Measurements from ENCODE around the gene LHX6. TPM values are rescaled to one million over a fixed set of nuclear protein-coding genes. Genes with fewer than 3 reads are reported as not detected.

LHX6 gene
- polyA plus RNA-seq (2013, experiment 1 of 2) = not detected
- not detected for polyA plus RNA-seq (2013, experiment 2 of 2)

GRCh38 chr9:122228568-122229484, at the start of gene LHX6:
Gene LHX6 (minus strand): TSS chr9:122228957. CDS start chr9:122228740, 217 bp downstream.
- Histone ChIP-seq H3K4me2 (ENCODE audit: low read length, poor library complexity, severe bottlenecking) (peak within 1 kb of the TSS; percentile 85), H3K4me1 (ENCODE audit: control insufficient read depth, insufficient read depth, low read depth, low read length) (peaks cover 20% of the 10 kb centered on the region), H2BK5ac (ENCODE audit: low read depth, low read length, poor library complexity, severe bottlenecking) (no peak within 1 kb of the TSS), H3K27ac (ENCODE audit: low read length, poor library complexity, severe bottlenecking) (no peak within 1 kb of the TSS), H3K79me1 (replicated peaks; ENCODE audit: low read length, poor library complexity, severe bottlenecking) (no peaks in the 10 kb centered on the region), H2AFZ (ENCODE audit: low read depth, low read length) (no peak within 1 kb of the TSS), H3K9ac (ENCODE audit: low read length) (no peak within 1 kb of the TSS), H4K91ac (ENCODE audit: low read length) (no peak within 1 kb of the TSS), H3K14ac (ENCODE audit: low read length in 2 of 2) (peak within 1 kb of the TSS in 1 of 2 experiments; percentile 11), H3K36me3 (ENCODE audit: control insufficient read depth in 1 of 2, insufficient read depth in 2 of 2, low read depth in 1 of 2, low read length in 2 of 2) (no peaks in the 10 kb centered on the region), H3K4me3 (ENCODE audit: insufficient read depth in 1 of 2, low read depth in 1 of 2, low read length in 2 of 2) (peak within 1 kb of the TSS in 1 of 2 experiments; percentile 38), H3K9me3 (ENCODE audit: control insufficient read depth, low read length) (no peaks in the 10 kb centered on the region), H4K8ac (ENCODE audit: low read length) (no peak within 1 kb of the TSS), H2BK12ac (ENCODE audit: low read length in 2 of 2) (no peak within 1 kb of the TSS), H2BK120ac (ENCODE audit: low read depth, low read length) (no peak within 1 kb of the TSS), H3K4ac (ENCODE audit: low read depth in 1 of 2, low read length in 2 of 2) (no peak within 1 kb of the TSS), H3K18ac (ENCODE audit: low read depth in 1 of 2, low read length in 2 of 2) (peak within 1 kb of the TSS in 1 of 2 experiments; percentile 19), H2AK5ac (ENCODE audit: low read length, severe bottlenecking) (no peak within 1 kb of the TSS), H2BK15ac (ENCODE audit: low read depth, poor library complexity, severe bottlenecking) (no peak within 1 kb of the TSS), H3K27me3 (ENCODE audit: control insufficient read depth in 1 of 2, insufficient read depth in 1 of 2, low read length in 2 of 2) (peaks cover 83 to 91% of the 10 kb centered on the region in 2 experiments), H3K23ac (ENCODE audit: low read length in 2 of 2) (peak within 1 kb of the TSS in 1 of 2 experiments; percentile 46)
- DNase-seq = peak; percentile 63
- 2% methylated on average over 59 of the region's 70 CpGs for WGBS

DNA sequence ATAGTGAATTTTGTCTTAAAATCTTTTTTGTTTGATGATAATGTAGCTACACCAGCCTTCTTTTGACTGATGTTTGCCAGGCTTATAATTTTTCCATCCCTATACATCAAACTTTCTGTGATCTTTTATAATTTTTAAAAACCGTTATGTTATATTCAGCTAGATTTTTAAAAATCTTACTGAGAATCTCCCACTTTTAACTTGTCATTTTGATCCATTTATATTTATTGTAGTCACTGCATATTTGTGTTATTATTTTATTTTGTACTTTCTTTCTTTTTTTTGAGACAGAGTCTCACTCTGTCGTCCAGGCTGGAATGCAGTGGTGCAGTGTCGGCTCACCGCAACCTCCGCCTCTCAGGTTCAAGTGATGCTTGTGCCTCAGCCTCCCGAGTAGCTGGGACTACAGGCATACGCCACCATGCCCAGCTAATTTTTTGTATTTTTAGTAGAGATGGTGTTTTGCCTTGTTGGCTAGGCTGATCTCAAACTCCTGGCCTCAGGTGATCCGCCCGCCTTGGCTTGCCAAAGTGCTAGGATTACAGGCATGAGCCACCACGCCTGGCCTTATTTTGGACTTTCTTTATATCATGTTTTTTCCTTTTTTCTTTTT, 48.6 kb upstream of the LHX6 start:
- H3K14ac ChIP-seq (ENCODE audit: low read length in 2 of 2) = no peak overlapping the region
- no peaks in the 10 kb centered on the region for H3K4me1 ChIP-seq (ENCODE audit: control insufficient read depth, insufficient read depth, low read depth, low read length)
- H2AFZ ChIP-seq (ENCODE audit: low read depth, low read length) = no peak overlapping the region
- H3K4me2 ChIP-seq (ENCODE audit: low read length, poor library complexity, severe bottlenecking) = no peak overlapping the region
- H3K23ac ChIP-seq (ENCODE audit: low read length in 2 of 2) = no peak overlapping the region
- no peak overlapping the region for H2BK5ac ChIP-seq (ENCODE audit: low read depth, low read length, poor library complexity, severe bottlenecking)
- no peak overlapping the region for H2BK15ac ChIP-seq (ENCODE audit: low read depth, poor library complexity, severe bottlenecking)
- H3K27me3 ChIP-seq (ENCODE audit: control insufficient read depth in 1 of 2, insufficient read depth in 1 of 2, low read length in 2 of 2) = no peaks in the 10 kb centered on the region
- H3K27ac ChIP-seq (ENCODE audit: low read length, poor library complexity, severe bottlenecking) = no peak overlapping the region
- H3K79me1 ChIP-seq (replicated peaks; ENCODE audit: low read length, poor library complexity, severe bottlenecking) = peaks cover 25% of the 10 kb centered on the region
- no peak overlapping the region for H3K18ac ChIP-seq (ENCODE audit: low read depth in 1 of 2, low read length in 2 of 2)
- no peak overlapping the region for H3K4ac ChIP-seq (ENCODE audit: low read depth in 1 of 2, low read length in 2 of 2)
- peaks cover 24% of the 10 kb centered on the region for H3K9me3 ChIP-seq (ENCODE audit: control insufficient read depth, low read length)
- H3K9ac ChIP-seq (ENCODE audit: low read length) = no peak overlapping the region
- H4K91ac ChIP-seq (ENCODE audit: low read length) = no peak overlapping the region
- H2BK120ac ChIP-seq (ENCODE audit: low read depth, low read length) = no peak overlapping the region
- no peak overlapping the region for H2AK5ac ChIP-seq (ENCODE audit: low read length, severe bottlenecking)
- WGBS = 100% methylated on average over 6 of the region's 10 CpGs
- no peak overlapping the region for H4K8ac ChIP-seq (ENCODE audit: low read length)
- H2BK12ac ChIP-seq (ENCODE audit: low read length in 2 of 2) = no peak overlapping the region
- peaks cover 7 to 76% of the 10 kb centered on the region in 2 experiments for H3K36me3 ChIP-seq (ENCODE audit: control insufficient read depth in 1 of 2, insufficient read depth in 2 of 2, low read depth in 1 of 2, low read length in 2 of 2)
- H3K4me3 ChIP-seq (ENCODE audit: insufficient read depth in 1 of 2, low read depth in 1 of 2, low read length in 2 of 2) = no peak overlapping the region
- no peak for DNase-seq

GRCh38 chr9:122276096-122276495, 47.3 kb upstream of the LHX6 start:
- no peak for DNase-seq
- Histone ChIP-seq H4K91ac (ENCODE audit: low read length) (no peak overlapping the region), H4K8ac (ENCODE audit: low read length) (no peak overlapping the region), H3K4me2 (ENCODE audit: low read length, poor library complexity, severe bottlenecking) (no peak overlapping the region), H3K27me3 (ENCODE audit: control insufficient read depth in 1 of 2, insufficient read depth in 1 of 2, low read length in 2 of 2) (no peaks in the 10 kb centered on the region), H3K18ac (ENCODE audit: low read depth in 1 of 2, low read length in 2 of 2) (no peak overlapping the region), H2BK120ac (ENCODE audit: low read depth, low read length) (no peak overlapping the region), H3K27ac (ENCODE audit: low read length, poor library complexity, severe bottlenecking) (no peak overlapping the region), H2BK5ac (ENCODE audit: low read depth, low read length, poor library complexity, severe bottlenecking) (no peak overlapping the region), H2AFZ (ENCODE audit: low read depth, low read length) (no peak overlapping the region), H3K4me3 (ENCODE audit: insufficient read depth in 1 of 2, low read depth in 1 of 2, low read length in 2 of 2) (no peak overlapping the region), H2AK5ac (ENCODE audit: low read length, severe bottlenecking) (no peak overlapping the region), H3K36me3 (ENCODE audit: control insufficient read depth in 1 of 2, insufficient read depth in 2 of 2, low read depth in 1 of 2, low read length in 2 of 2) (peaks cover 7 to 76% of the 10 kb centered on the region in 2 experiments), H2BK15ac (ENCODE audit: low read depth, poor library complexity, severe bottlenecking) (no peak overlapping the region), H3K14ac (ENCODE audit: low read length in 2 of 2) (no peak overlapping the region), H3K9ac (ENCODE audit: low read length) (no peak overlapping the region), H3K23ac (ENCODE audit: low read length in 2 of 2) (no peak overlapping the region), H3K4me1 (ENCODE audit: control insufficient read depth, insufficient read depth, low read depth, low read length) (no peaks in the 10 kb centered on the region), H3K4ac (ENCODE audit: low read depth in 1 of 2, low read length in 2 of 2) (no peak overlapping the region), H3K79me1 (replicated peaks; ENCODE audit: low read length, poor library complexity, severe bottlenecking) (peaks cover 22% of the 10 kb centered on the region), H2BK12ac (ENCODE audit: low read length in 2 of 2) (no peak overlapping the region), H3K9me3 (ENCODE audit: control insufficient read depth, low read length) (peaks cover 24% of the 10 kb centered on the region)
- 97% methylated on average over 3 of the region's 7 CpGs for WGBS

DNA sequence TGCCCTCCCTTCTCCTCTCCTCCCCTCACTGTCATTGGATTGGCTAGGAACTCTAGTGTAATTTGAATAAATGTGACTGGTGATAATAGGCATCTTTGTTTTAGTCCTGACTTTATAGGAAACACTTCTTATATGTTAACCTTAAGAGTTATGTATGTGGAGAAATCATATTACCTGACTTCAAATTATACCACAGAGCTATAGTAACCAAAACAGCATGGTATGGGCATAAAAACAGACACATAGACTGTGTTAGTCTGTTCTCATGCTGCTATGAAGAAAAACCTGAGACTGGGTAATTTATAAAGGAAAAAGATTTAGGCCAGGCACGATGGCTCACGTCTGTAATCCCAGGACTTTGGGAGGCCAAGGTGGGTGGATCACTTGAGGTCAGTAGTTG, 45.3 kb upstream of the LHX6 start:
- Histone ChIP-seq H3K4me3 (ENCODE audit: insufficient read depth in 1 of 2, low read depth in 1 of 2, low read length in 2 of 2) (no peak overlapping the region), H3K9me3 (ENCODE audit: control insufficient read depth, low read length) (peaks cover 24% of the 10 kb centered on the region), H4K91ac (ENCODE audit: low read length) (no peak overlapping the region), H2BK15ac (ENCODE audit: low read depth, poor library complexity, severe bottlenecking) (no peak overlapping the region), H3K27ac (ENCODE audit: low read length, poor library complexity, severe bottlenecking) (no peak overlapping the region), H3K23ac (ENCODE audit: low read length in 2 of 2) (no peak overlapping the region), H3K9ac (ENCODE audit: low read length) (no peak overlapping the region), H3K4me2 (ENCODE audit: low read length, poor library complexity, severe bottlenecking) (no peak overlapping the region), H3K14ac (ENCODE audit: low read length in 2 of 2) (no peak overlapping the region), H3K4me1 (ENCODE audit: control insufficient read depth, insufficient read depth, low read depth, low read length) (no peaks in the 10 kb centered on the region), H3K36me3 (ENCODE audit: control insufficient read depth in 1 of 2, insufficient read depth in 2 of 2, low read depth in 1 of 2, low read length in 2 of 2) (peaks cover 7 to 67% of the 10 kb centered on the region in 2 experiments), H2BK120ac (ENCODE audit: low read depth, low read length) (no peak overlapping the region), H3K79me1 (replicated peaks; ENCODE audit: low read length, poor library complexity, severe bottlenecking) (peaks cover 23% of the 10 kb centered on the region), H2BK5ac (ENCODE audit: low read depth, low read length, poor library complexity, severe bottlenecking) (no peak overlapping the region), H2AFZ (ENCODE audit: low read depth, low read length) (no peak overlapping the region), H3K27me3 (ENCODE audit: control insufficient read depth in 1 of 2, insufficient read depth in 1 of 2, low read length in 2 of 2) (no peaks in the 10 kb centered on the region), H2BK12ac (ENCODE audit: low read length in 2 of 2) (no peak overlapping the region), H2AK5ac (ENCODE audit: low read length, severe bottlenecking) (no peak overlapping the region), H4K8ac (ENCODE audit: low read length) (no peak overlapping the region), H3K4ac (ENCODE audit: low read depth in 1 of 2, low read length in 2 of 2) (no peak overlapping the region), H3K18ac (ENCODE audit: low read depth in 1 of 2, low read length in 2 of 2) (no peak overlapping the region)
- no peak for DNase-seq
- WGBS = 94% methylated on average over 2 of the region's 2 CpGs
